ENCODE measurements around the gene MAGI2.

- TF ChIP-seq, protein P1, sequence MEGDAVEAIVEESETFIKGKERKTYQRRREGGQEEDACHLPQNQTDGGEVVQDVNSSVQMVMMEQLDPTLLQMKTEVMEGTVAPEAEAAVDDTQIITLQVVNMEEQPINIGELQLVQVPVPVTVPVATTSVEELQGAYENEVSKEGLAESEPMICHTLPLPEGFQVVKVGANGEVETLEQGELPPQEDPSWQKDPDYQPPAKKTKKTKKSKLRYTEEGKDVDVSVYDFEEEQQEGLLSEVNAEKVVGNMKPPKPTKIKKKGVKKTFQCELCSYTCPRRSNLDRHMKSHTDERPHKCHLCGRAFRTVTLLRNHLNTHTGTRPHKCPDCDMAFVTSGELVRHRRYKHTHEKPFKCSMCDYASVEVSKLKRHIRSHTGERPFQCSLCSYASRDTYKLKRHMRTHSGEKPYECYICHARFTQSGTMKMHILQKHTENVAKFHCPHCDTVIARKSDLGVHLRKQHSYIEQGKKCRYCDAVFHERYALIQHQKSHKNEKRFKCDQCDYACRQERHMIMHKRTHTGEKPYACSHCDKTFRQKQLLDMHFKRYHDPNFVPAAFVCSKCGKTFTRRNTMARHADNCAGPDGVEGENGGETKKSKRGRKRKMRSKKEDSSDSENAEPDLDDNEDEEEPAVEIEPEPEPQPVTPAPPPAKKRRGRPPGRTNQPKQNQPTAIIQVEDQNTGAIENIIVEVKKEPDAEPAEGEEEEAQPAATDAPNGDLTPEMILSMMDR (IDR thresholded peaks at IDR 0.05; ENCODE audit: extremely low read depth in 1 of 2, insufficient read depth in 1 of 2, low read depth in 1 of 2, low read length in 2 of 2): no peak
- no peak for TF ChIP-seq MYC (IDR thresholded peaks at IDR 0.05; ENCODE audit: low read depth, low read length)
- TF ChIP-seq EZH2 (IDR thresholded peaks at IDR 0.05; ENCODE audit: borderline replicate concordance, low read depth, low read length, severe bottlenecking): no peak
- no peak for TF ChIP-seq POLR2AphosphoS5 (IDR thresholded peaks at IDR 0.05; ENCODE audit: insufficient read depth, low read depth, low read length)
- no peak for TF ChIP-seq POLR2A (IDR thresholded peaks at IDR 0.05; ENCODE audit: low read depth, low read length)
- TF ChIP-seq, protein P2, sequence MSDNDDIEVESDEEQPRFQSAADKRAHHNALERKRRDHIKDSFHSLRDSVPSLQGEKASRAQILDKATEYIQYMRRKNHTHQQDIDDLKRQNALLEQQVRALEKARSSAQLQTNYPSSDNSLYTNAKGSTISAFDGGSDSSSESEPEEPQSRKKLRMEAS (IDR thresholded peaks at IDR 0.05; ENCODE audit: insufficient read depth, insufficient read length): no peak
- no peak for TF ChIP-seq FOS (IDR thresholded peaks at IDR 0.05; ENCODE audit: borderline replicate concordance, insufficient read depth, low read length)
These were observed 1341.0 kb downstream of the MAGI2 start for GRCh38 chr7:78112488-78112887.
